ENCODE data around the gene ITPRIP. TPM values are rescaled to one million over a fixed set of nuclear protein-coding genes. Genes with fewer than 3 reads are reported as not detected.

Gene ITPRIP
- total and polyA plus RNA-seq, 4 donors: 3.5 to 7.9 (median 6.0) TPM

DNA sequence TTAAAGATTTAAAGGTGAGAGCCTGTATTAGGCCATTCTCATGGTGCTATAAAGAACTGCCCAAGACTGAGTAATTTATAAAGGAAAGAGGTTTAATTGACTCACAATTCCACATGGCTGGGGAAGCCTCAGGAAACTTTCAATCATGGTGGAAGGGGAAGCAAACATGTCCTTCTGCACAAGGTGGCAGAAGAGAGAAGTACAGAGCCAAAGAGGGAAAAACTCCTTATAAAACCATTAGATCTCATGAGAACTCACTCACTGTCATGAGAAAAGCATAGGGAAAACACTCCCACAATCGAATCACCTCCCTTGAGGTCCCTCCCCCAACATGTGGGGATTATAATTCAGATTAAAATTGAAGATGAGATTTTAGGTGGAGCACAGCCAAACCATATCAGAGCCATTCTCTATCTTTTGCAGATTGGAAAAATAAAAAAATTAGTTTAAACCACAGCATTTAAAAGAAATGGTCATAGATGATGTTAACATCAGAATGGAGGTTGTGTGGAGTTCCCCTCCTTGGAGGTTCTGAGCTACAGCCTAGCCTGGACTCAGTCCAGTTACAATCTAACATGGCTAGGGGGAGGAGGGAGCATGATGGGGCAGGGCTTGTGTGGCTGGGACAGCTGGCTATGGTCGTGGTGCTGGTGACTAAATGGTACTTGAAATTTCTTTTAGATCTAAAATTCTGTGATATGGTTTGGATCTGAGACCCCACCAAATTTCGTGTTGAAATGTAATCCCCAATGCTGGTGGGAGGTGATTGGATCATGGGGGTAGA, 36.2 kb downstream of the ITPRIP start:
- no peak overlapping the region for H3K9ac ChIP-seq (ENCODE audit: low read depth in 1 of 2, low read length in 2 of 2)
- TF ChIP-seq REST (IDR thresholded peaks at IDR 0.05) (no peak), HNF4G (IDR thresholded peaks at IDR 0.05) (no peak), EGR1 (IDR thresholded peaks at IDR 0.05; ENCODE audit: low read depth in 2 of 2) (no peak), FOXA2 (IDR thresholded peaks at IDR 0.05) (no peak), JUND (IDR thresholded peaks at IDR 0.05) (no peak), TAF1 (conservative IDR thresholded peaks at IDR 0.05) (no peak), SP1 (IDR thresholded peaks at IDR 0.05) (no peak), CTCF (IDR thresholded peaks at IDR 0.05; ENCODE audit: low read depth, low read length, missing input control) (no peak), RAD21 (IDR thresholded peaks at IDR 0.05) (no peak), NR2F2 (IDR thresholded peaks at IDR 0.05) (no peak), GABPA (IDR thresholded peaks at IDR 0.05 in 1 of 2, conservative IDR thresholded peaks at IDR 0.05 in 1 of 2) (no peak), FOXA1 (IDR thresholded peaks at IDR 0.05) (no peak), HNF4A (conservative IDR thresholded peaks at IDR 0.05) (no peak)
- TF ChIP-seq, protein P1, sequence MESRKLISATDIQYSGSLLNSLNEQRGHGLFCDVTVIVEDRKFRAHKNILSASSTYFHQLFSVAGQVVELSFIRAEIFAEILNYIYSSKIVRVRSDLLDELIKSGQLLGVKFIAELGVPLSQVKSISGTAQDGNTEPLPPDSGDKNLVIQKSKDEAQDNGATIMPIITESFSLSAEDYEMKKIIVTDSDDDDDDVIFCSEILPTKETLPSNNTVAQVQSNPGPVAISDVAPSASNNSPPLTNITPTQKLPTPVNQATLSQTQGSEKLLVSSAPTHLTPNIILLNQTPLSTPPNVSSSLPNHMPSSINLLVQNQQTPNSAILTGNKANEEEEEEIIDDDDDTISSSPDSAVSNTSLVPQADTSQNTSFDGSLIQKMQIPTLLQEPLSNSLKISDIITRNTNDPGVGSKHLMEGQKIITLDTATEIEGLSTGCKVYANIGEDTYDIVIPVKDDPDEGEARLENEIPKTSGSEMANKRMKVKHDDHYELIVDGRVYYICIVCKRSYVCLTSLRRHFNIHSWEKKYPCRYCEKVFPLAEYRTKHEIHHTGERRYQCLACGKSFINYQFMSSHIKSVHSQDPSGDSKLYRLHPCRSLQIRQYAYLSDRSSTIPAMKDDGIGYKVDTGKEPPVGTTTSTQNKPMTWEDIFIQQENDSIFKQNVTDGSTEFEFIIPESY (IDR thresholded peaks at IDR 0.05): no peak
- TF ChIP-seq, protein P2, sequence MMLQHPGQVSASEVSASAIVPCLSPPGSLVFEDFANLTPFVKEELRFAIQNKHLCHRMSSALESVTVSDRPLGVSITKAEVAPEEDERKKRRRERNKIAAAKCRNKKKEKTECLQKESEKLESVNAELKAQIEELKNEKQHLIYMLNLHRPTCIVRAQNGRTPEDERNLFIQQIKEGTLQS (IDR thresholded peaks at IDR 0.05): no peak
- DNase-seq (ENCODE audit: low spot score): no peak
- H3K27me3 ChIP-seq (ENCODE audit: control insufficient read depth in 4 of 4, insufficient read depth in 4 of 4, low read length in 3 of 4): no peaks in the 10 kb centered on the region
- no peak overlapping the region for H3K4me3 ChIP-seq (ENCODE audit: low read depth in 1 of 3, low read length in 3 of 3)
- no peak overlapping the region for H3K27ac ChIP-seq (ENCODE audit: low read depth in 1 of 2, low read length in 2 of 2)
- H3K9me3 ChIP-seq (ENCODE audit: control insufficient read depth in 4 of 4, low read length in 3 of 4): no peaks in the 10 kb centered on the region
- 82% methylated on average over 3 of the region's 3 CpGs for WGBS
- peaks cover 0 to 12% (median 4%) of the 10 kb centered on the region in 4 donors for H3K4me1 ChIP-seq (ENCODE audit: control insufficient read depth in 4 of 4, insufficient read depth in 4 of 4, low read length in 3 of 4)
- H3K36me3 ChIP-seq (ENCODE audit: control insufficient read depth in 4 of 4, insufficient read depth in 3 of 4, low read depth in 1 of 4, low read length in 3 of 4): no peaks in the 10 kb centered on the region
